Nucleus accumbens (tissue), 56 donors: ENCODE results near the gene APAF1.
"Not testable (repeated sequence)": the region's sequence is repeated elsewhere in the genome, so short reads cannot be mapped to it uniquely, and the experiment has no call there.

ENCODE experiments used
- DNase-seq, 56 donors: peaks; one replicate each; lab custom pipeline; 2025; lab: John Stamatoyannopoulos, UW

The APAF1 gene, protein sequence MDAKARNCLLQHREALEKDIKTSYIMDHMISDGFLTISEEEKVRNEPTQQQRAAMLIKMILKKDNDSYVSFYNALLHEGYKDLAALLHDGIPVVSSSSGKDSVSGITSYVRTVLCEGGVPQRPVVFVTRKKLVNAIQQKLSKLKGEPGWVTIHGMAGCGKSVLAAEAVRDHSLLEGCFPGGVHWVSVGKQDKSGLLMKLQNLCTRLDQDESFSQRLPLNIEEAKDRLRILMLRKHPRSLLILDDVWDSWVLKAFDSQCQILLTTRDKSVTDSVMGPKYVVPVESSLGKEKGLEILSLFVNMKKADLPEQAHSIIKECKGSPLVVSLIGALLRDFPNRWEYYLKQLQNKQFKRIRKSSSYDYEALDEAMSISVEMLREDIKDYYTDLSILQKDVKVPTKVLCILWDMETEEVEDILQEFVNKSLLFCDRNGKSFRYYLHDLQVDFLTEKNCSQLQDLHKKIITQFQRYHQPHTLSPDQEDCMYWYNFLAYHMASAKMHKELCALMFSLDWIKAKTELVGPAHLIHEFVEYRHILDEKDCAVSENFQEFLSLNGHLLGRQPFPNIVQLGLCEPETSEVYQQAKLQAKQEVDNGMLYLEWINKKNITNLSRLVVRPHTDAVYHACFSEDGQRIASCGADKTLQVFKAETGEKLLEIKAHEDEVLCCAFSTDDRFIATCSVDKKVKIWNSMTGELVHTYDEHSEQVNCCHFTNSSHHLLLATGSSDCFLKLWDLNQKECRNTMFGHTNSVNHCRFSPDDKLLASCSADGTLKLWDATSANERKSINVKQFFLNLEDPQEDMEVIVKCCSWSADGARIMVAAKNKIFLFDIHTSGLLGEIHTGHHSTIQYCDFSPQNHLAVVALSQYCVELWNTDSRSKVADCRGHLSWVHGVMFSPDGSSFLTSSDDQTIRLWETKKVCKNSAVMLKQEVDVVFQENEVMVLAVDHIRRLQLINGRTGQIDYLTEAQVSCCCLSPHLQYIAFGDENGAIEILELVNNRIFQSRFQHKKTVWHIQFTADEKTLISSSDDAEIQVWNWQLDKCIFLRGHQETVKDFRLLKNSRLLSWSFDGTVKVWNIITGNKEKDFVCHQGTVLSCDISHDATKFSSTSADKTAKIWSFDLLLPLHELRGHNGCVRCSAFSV (N-terminal part only)

DNA sequence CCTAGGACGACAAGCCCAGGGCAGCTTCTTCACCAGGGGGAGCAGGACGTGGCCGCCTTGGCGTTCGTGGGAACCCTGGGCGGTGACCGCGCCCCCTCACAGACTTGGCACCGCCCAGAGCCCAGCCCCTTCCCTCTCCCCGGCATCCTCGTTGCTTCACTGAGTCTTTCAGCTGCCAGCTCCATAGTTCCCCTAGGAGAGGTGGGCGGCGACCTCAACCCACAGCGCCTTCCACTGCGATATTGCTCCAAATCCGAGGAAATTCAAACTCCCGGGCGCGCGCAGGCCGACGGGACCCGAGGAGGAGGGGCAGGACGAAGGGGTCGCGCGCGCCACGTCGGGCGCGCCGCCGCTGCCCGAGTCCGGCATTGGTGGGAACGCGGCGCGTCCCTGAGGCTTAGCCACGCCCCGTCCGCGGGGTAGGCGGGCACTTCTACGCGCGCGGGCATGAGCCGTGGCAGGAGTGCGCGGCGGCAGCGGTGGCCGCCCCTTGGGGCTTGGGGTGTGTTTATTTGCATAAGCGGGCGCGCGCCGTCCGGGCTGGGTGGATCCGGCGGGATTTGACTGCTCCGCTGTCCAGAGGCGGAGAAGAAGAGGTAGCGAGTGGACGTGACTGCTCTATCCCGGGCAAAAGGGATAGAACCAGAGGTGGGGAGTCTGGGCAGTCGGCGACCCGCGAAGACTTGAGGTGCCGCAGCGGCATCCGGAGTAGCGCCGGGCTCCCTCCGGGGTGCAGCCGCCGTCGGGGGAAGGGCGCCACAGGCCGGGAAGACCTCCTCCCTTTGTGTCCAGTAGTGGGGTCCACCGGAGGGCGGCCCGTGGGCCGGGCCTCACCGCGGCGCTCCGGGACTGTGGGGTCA, at the start of gene APAF1, which contains the start of gene IKBIP:
Gene APAF1, plus strand, starts transcription at position 579 of the 860 bp plus-strand sequence. CDS start 3,070 bp downstream, outside the sequence.
Gene IKBIP, minus strand, starts transcription at position 77 of the 860 bp plus-strand sequence. CDS start 87 bp downstream, outside the sequence.
- peak; percentile 34 to 99 (median 92) for DNase-seq

DNA sequence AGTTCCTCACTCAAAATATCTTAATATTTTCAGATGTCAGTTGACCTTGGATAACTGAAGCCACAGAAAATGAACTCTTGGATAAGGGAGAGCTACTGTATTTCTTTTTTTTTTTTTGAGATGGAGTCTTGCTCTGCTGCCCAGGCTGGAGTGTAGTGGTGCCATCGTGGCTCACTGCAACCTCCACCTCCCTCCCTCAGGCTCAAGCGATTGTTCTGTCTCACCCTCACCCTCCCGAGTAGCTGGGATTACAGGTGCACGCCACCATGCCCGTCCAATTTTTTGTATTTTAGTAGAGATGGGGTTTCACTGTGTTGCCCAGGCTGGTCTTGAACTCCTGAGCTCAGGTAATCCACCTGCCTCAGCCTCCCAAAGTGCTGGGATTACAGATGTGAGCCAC, 47.8 kb upstream of the APAF1 start:
- DNase-seq: not testable (repeated sequence)

DNA sequence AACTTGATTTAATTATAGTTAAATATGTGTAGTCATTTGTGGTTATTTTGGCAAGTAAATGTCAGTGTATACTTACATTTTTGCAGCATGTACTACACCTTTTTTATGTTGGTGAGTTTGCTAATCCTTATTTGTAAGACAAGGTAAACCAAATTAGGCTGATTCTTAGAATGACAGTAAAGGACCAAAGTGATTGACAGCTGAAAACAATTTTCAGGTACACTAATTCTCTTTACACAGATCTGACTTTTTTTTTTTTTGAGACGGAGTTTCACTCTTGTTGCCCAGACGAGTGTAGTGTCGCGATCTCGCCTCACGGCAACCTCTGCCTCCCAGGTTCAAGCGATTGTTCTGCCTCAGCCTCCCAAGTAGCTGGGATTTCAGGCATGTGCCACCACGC, 43.2 kb upstream of the APAF1 start:
- DNase-seq: no peak

DNA sequence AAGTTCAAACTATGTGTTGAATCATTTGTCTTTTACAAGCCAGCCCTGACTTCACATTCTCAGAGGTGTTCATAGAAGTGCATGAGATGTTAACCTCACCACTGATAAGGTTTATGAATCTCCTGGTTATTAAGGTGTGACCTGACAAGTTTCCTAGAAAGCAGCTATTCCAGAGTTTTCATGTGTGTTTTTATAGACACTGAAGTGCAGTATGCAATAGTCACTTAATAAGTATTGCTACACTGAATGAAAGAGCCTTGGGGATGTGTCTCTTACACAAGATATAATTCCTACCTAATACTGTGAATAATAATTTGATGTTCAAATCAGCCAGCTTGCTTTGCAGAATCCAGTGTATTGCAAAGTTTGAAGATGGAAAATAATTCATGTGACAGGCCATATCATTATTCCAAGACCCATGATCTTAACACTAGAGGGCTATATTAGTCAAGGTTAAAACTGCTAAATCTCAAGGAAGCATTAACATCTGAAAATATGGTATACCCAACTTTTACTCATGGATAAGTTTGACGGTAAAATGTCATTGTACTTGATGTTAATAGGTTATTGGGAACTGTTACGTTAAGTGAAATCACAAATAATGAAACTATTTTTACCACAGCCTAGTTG, 38.6 kb upstream of the APAF1 start:
- no peak for DNase-seq

DNA sequence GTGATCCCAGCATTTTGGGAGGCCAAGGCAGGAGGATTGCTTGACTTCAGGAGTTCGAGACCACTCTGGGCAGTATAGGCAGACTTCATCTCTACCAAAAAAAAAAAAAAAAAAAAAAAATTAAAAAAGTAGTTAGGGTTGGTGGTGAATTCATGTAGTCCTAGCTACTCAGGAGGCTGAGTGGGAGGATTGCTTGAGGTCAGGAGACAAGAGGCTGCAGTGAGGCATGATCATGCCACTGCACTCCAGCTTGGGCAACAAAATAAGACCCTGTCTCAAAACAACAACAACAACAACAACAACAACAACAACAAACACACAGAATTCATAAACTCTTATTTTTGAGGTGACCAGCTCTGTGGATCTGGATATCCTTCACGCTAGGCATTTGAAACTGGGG, 34.5 kb upstream of the APAF1 start:
- DNase-seq: no peak

DNA sequence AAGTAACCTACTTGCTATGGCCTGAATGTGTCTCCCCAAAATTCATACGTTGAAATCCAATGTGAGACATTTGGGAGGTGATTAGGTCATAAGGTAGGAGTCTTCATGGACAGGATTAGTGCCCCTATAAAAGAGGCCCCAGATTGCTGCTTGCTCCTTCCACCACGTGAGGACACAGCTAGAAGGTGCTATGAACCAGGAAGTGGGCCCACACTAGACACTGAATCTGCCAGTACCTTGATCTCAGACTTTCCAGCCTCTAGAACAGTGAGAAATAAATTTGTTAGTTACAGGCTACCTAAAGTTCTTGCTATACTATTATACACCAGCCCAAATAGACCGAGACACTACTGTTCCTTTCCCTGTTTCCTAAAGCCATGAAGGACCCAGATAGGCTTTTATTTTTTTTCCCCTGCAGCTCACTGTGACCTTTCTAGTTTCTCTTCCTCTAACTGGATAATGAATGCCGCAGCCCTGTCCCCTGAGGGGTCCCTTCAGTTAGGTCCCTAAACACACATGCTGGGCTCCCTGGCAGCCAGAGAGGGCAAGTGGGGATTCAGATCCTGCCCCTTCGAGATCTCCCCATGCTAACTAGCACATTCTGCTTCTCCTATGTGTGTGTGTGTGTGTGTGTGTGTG, 32.3 kb upstream of the APAF1 start:
- DNase-seq: peak in 1 of 56 donors; percentile 4

DNA sequence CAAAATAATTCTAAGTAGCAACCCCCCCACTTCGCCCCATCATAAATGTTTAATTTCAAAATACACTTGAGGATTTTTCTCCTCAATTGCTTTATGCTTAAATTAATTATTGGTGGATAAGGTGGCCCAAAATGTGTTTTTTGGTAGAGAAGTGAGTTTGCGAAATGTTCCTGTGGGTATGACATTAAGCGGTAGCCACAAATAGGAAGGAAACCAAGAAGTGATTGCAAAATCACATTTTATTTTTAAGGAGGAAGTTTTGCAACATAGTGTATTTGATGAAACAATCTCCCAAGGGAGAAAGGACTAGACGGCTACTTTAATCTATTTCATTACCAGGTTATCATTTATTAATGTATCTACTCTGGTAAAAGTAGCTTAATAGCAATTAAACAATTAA, 26.1 kb upstream of the APAF1 start:
- DNase-seq: no peak

DNA sequence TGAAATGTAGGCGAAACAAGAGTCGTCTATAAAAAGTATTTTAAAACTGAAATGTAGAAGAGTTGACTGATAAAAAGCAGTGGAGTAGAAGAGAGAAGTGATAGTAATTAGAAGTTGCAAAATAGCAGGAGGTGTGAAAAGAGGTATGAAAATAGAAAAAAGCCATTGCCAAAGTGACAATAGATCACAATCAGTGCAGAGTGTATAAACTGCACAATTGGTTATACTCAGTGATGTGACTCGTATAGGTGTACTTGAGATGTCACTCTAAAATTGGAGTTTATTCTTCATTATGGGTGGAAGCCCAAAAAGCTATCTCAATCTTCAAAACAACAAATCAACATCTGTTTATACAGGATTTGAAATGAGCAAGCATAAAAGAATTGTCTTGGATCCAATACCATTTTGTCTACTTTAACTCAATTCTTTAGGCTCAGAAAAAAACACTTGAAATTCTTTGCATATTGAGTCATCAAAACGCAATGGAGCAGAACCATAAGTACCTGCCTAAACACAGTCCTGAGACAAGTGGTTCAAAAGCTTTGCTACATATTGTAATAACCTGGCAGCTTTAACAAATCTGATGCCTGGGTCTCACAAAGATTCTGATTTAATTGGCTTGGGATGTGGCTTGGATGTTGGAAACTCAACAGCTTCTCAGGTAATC, 9.3 kb upstream of the APAF1 start:
- DNase-seq: no peak

DNA sequence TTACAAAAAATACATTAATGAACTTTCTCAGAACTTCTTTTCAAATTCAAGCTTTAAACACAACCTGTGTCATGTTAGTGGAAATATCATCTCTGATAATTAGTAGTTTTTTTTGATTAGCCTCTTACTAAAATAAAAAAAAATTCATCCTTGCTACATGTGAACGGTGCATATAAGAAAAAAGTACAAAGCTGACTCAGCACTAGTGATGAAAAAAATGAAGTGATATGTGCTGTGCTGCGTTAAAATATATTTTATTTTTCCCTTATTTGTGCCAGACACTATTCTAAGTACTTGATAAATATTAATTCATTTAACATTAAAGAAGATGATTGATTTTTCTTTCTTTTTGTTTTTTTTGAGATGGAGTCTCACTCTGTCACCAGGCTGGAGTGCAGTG, 8.0 kb upstream of the APAF1 start:
- DNase-seq: no peak

DNA sequence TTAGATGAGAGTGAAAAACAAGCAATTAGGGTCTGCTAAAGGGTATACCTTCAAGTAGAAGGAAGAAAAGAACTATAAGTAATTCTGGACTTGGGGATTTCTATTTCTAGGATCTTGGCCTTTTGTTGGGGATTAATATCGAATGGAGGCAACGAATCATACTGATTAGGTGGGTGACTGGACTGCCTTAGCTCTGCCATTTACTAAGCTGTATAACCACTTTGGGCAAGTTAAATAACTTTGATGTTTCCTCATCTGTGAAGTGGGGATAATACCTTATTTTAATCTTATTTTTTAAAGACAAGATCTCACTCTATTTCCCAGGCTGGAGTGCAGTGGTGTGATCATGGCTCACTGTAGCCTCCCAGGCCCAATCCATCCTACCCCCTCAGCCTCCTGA, 7.1 kb upstream of the APAF1 start:
- DNase-seq: no peak

DNA sequence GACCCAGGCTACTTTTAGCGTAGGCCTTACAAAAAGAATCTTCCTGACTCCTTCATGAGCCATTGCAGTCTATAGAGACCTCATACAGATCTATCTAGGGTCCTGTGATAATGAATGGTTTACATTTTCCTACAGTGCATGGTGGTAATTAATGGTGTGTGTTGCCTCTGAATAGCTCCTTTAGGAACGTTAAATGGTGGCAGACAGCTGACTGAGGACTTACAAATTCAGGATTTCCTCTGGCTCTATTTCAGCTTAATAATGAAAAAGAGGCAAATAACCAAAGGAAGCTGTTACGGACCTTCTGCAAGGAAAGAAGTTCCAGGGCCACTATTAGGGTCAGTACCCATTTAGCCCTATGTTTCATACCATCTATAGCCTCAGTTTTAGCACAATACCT, 5.6 kb upstream of the APAF1 start:
- DNase-seq: no peak

DNA sequence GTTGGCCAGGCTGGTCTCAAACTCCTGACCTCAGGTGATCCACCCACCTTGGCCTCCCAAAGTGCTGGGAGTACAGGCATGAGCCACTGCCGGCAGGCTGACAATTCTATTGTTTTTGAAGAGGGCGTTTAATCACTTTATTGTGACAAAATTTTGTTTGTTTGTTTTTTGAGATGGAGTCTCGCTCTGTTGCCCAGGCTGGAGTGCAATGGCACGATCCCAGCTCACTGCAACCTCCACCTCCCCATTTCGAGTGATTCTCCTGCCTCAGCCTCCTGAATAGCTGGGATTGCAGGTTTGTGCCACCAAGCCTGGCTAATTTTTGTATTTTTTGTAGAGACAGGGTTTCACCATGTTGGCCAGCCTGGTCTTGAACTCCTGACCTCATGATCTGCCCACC, 2.3 kb upstream of the APAF1 start:
- DNase-seq: not testable (repeated sequence)

DNA sequence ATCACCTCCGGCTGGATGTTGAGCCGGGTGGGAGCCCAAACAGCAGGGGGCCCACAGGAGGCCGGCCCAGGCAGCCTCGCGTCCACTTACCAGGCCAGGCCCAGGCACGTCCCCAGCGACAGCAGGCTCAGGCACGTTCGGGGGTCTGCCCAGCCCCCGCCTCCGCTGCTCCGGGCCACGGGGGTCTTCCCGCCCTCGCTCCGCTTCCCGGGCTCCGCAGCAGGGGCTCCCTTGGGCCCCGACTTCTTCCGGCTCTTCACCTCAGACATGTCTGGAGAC, 718 bp upstream of the APAF1 start:
- peak in 16 of 56 donors; percentile 9 to 68 (median 46) for DNase-seq

DNA sequence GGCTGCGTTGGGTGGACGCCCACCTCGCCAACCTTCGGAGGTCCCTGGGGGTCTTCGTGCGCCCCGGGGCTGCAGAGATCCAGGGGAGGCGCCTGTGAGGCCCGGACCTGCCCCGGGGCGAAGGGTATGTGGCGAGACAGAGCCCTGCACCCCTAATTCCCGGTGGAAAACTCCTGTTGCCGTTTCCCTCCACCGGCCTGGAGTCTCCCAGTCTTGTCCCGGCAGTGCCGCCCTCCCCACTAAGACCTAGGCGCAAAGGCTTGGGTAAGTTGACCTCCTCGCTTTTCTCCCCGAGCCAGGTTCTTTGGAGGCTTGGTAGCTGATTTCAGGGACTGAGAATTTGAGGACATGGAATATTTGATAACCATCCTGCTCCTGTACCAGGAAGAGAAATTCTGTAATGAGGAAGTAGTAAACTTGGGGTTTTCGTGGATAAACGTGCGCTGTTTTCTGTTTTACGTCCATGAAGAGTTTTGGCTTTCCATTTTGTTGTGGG, 530 bp downstream of the APAF1 start:
- peak in 31 of 56 donors; percentile 1 to 60 (median 30) for DNase-seq

DNA sequence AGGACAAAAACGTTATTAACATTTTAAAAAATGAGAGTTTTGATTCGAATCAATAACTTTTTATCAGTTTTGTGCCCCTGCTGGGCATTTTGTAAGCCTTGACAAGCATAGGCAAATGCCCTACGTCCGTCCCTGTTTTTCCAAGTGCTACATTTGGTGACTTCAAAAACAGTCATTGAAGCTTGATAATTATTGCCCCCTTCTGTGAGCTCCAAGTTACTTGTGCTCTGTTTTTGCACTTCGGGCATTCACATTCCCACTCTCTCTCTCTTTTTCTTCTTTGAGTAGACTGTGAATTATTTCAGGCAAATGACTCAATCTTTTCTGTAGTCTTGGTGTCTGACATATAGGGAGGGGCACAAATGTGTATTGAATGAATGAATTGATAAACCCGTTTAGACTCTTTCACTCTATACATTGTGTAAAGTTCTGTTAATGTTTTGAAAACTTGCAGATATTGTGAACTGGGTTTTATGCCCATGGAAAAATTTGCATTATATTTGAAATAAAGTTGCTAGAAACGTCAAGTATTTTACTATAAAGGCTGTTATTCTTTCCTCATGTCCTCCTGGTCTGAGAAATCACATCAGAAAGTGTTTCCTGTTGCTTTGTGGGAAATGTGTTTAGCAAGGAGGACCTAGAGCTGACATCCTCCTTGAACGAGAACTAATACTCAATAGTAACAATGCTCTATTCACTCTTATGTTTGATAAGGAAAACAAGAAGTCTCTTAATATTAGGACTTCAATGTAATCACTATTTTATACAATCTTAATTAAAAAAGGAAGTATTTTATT, 1.4 kb downstream of the APAF1 start:
- DNase-seq: no peak

DNA sequence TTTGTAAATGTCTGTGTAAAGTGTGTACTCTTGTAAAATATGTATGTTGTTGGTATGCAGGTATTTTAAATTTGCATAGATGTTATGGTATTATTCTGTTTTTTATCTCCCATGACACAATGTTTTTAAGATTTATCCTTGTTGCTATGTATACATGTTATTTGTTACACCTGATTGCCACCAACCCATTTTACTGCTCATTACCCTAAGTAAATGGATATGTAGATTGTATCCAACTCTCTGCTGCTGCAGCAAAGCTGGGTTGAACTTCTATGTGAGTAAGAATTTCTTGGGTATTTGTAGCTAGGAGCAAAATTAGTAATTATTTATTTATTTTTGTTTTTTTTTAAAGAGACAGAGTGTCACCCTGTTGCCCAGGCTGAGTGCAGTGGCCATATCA, 6.2 kb downstream of the APAF1 start:
- no peak for DNase-seq

DNA sequence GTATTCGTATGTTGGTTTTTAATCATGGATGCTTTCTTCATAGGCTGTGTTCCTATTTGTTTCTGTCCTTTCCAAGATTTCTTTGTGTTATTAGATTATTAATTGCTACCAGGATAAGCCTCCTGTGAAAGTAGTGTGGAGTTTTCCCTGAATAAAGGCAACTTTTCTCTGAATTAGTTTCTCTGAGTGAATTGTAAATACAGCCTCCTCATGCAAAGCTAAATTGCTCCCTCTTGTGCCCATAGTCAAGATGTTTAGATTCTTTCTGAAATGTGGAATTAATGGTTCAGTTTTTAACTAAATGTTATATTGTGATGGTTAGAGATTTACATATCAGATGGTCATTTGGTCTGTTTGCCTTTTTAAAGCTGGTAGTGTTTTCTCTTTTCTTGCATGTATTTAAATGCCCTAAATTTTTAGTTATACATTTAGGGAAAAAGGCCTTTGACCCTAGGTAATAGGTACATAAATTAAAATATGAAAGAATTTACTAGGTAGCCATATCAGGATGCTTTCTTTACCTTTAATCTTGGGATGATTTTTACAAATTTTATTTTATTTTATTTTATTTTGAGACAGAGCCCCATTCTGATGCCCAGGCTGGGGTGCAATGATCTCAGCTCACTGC, 8.9 kb downstream of the APAF1 start:
- peak in 1 of 56 donors; percentile 1 for DNase-seq
